ENCODE results near the gene FOXP1. TPM values are rescaled to one million over a fixed set of nuclear protein-coding genes. Genes with fewer than 3 reads are reported as not detected.

Gene FOXP1
- total RNA-seq, 1 donor from 2014 or later, result 110 TPM

GRCh38 chr3:71300951-71301393, 282.6 kb downstream of the FOXP1 start:
- intact Hi-C loops (cut with micrococcal nuclease), result loop anchor here (1.0 to 5.0 kb wide), 13 partner anchors 59 to 529 kb away; no protein-coding TSS in a partner anchor
- H3K36me3 Mint-ChIP-seq (ENCODE audit: low read depth), result peaks cover 16% of the 10 kb centered on the region
- peak overlapping the region; percentile 67 for H3K4me3 Mint-ChIP-seq
- H3K4me1 Mint-ChIP-seq, result peaks cover 56% of the 10 kb centered on the region
- H3K9me3 Mint-ChIP-seq, result no peaks in the 10 kb centered on the region
- peak; percentile 66 for DNase-seq
- H3K27ac Mint-ChIP-seq, result peak overlapping the region; percentile 91
- H3K27me3 Mint-ChIP-seq, result peaks cover 36% of the 10 kb centered on the region

GRCh38 chr3:71299160-71299559, 284.4 kb downstream of the FOXP1 start:
- no peak for DNase-seq
- no peaks in the 10 kb centered on the region for H3K9me3 Mint-ChIP-seq
- intact Hi-C loops (cut with micrococcal nuclease), result no loop called here
- H3K4me3 Mint-ChIP-seq, result no peak overlapping the region
- H3K4me1 Mint-ChIP-seq, result peaks cover 44% of the 10 kb centered on the region
- peaks cover 26% of the 10 kb centered on the region for H3K27me3 Mint-ChIP-seq
- H3K36me3 Mint-ChIP-seq (ENCODE audit: low read depth), result peaks cover 19% of the 10 kb centered on the region
- no peak overlapping the region for H3K27ac Mint-ChIP-seq

DNA sequence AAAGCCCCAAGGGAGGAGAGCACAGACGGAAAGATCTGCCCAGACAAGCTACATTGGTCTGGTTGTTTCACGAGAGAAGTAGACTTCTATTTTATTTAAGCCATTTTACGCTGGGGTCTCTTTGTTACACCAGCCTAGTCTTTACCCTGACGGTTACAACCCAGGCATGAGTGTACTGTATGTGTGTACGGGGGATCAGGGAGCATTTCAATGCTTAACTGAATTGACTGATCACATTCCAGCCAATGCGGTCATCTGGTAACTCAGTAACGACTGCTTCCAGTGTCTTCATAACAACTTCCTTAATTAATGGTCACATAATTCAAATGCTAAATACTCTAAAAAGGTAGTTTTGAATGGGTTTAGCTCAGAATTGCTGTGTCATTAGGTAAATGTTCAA, 288.6 kb downstream of the FOXP1 start:
- Mint-ChIP-seq H3K4me3 (no peak overlapping the region), H3K36me3 (ENCODE audit: low read depth) (peaks cover 19% of the 10 kb centered on the region), H3K27ac (no peak overlapping the region), H3K9me3 (no peaks in the 10 kb centered on the region), H3K27me3 (peaks cover 24% of the 10 kb centered on the region), H3K4me1 (peaks cover 10% of the 10 kb centered on the region)
- intact Hi-C loops (cut with micrococcal nuclease), result no loop called here
- no peak for DNase-seq

DNA sequence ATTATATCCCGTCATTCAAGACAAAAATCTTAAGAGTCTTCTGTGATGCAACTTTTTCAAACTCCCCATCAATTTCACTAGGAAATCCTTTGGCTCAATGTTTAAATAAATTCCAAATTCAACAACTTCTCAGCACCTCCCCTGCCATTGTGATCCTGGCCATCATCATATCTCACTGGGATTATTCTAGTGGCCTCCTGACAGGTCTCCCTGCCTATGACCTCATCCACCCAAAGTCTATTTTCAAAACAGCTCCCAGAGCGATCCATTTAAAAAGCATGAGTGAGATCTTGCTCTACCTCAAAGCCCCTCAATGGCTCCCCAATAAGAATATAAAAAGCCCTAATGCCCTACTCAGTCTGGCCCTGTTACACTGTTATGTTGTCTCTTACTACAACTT, 293.2 kb downstream of the FOXP1 start:
- no peak overlapping the region for H3K27ac Mint-ChIP-seq
- no peak for DNase-seq
- H3K27me3 Mint-ChIP-seq, result peaks cover 6% of the 10 kb centered on the region
- no peaks in the 10 kb centered on the region for H3K9me3 Mint-ChIP-seq
- H3K36me3 Mint-ChIP-seq (ENCODE audit: low read depth), result peaks cover 1% of the 10 kb centered on the region
- peaks cover 2% of the 10 kb centered on the region for H3K4me1 Mint-ChIP-seq
- intact Hi-C loops (cut with micrococcal nuclease), result no loop called here
- no peak overlapping the region for H3K4me3 Mint-ChIP-seq

GRCh38 chr3:71288269-71288930, 295.1 kb downstream of the FOXP1 start:
- H3K9me3 Mint-ChIP-seq, result no peaks in the 10 kb centered on the region
- H3K27me3 Mint-ChIP-seq, result peaks cover 7% of the 10 kb centered on the region
- no peak for DNase-seq
- H3K4me3 Mint-ChIP-seq, result no peak overlapping the region
- intact Hi-C loops (cut with micrococcal nuclease), result no loop called here
- H3K36me3 Mint-ChIP-seq (ENCODE audit: low read depth), result peaks cover 1% of the 10 kb centered on the region
- H3K4me1 Mint-ChIP-seq, result no peaks in the 10 kb centered on the region
- no peak overlapping the region for H3K27ac Mint-ChIP-seq

DNA sequence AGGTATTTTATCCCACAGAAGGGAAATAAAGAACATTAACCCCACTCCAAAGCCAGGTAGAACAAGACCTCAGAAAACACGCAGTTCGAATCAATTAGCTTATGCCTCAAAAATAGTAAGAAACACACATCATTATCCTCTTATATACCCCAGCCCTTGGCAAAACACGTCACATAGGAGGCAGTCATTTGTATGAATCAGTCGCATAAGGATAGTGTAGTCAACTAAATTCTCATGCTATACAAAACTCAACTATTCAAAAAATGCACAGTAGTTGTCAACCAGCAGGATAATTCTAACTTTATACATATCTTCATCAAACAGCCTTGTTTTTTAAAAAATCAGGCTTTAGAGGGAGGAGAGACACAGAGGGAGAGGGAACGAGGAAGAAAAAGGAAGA, 298.4 kb downstream of the FOXP1 start:
- intact Hi-C loops (cut with micrococcal nuclease), result no loop called here

GRCh38 chr3:71282976-71283375, 300.6 kb downstream of the FOXP1 start:
- intact Hi-C loops (cut with micrococcal nuclease), result no loop called here
- no peak for DNase-seq
- no peaks in the 10 kb centered on the region for H3K4me1 Mint-ChIP-seq
- peaks cover 3% of the 10 kb centered on the region for H3K27me3 Mint-ChIP-seq
- no peak overlapping the region for H3K27ac Mint-ChIP-seq
- no peaks in the 10 kb centered on the region for H3K9me3 Mint-ChIP-seq
- no peaks in the 10 kb centered on the region for H3K36me3 Mint-ChIP-seq (ENCODE audit: low read depth)
- H3K4me3 Mint-ChIP-seq, result no peak overlapping the region

More for the DNA sequence above, 298.4 kb downstream of the FOXP1 start:
- H3K4me1 Mint-ChIP-seq, result no peaks in the 10 kb centered on the region
- peaks cover 4% of the 10 kb centered on the region for H3K27me3 Mint-ChIP-seq
- no peak for DNase-seq
- H3K4me3 Mint-ChIP-seq, result no peak overlapping the region
- H3K36me3 Mint-ChIP-seq (ENCODE audit: low read depth), result peaks cover 1% of the 10 kb centered on the region
- no peaks in the 10 kb centered on the region for H3K9me3 Mint-ChIP-seq
- no peak overlapping the region for H3K27ac Mint-ChIP-seq

- Mint-ChIP-seq H3K9me3 (no peaks in the 10 kb centered on the region), H3K4me3 (no peak overlapping the region), H3K27me3 (peaks cover 3% of the 10 kb centered on the region), H3K4me1 (peaks cover 1% of the 10 kb centered on the region), H3K36me3 (ENCODE audit: low read depth) (no peaks in the 10 kb centered on the region), H3K27ac (no peak overlapping the region)
- no peak for DNase-seq
- intact Hi-C loops (cut with micrococcal nuclease), result no loop called here
Measured at GRCh38 chr3:71281280-71281679, 302.2 kb downstream of the FOXP1 start.

DNA sequence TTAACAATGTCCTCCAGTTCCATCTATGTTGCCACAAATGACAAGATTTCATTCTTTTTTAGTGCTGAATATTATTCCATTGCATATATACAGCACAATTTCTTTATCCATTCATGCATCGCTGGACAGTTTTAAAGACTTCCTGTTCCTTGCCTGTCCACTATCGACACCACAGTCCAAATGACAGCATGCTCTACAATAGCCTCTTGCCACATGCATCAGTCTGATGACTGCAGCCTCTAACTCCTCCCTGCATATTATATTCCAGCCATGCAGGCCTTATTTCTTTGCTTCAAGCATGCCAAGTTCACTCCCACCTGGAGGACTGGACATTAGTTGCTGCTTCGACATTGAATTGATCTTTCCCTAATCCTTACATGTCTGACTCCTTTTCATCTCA, 306.2 kb downstream of the FOXP1 start:
- Mint-ChIP-seq H3K4me3 (no peak overlapping the region), H3K9me3 (no peaks in the 10 kb centered on the region), H3K4me1 (peaks cover 3% of the 10 kb centered on the region), H3K27me3 (no peaks in the 10 kb centered on the region), H3K27ac (no peak overlapping the region), H3K36me3 (ENCODE audit: low read depth) (peaks cover 5% of the 10 kb centered on the region)
- intact Hi-C loops (cut with micrococcal nuclease), result no loop called here
- no peak for DNase-seq

DNA sequence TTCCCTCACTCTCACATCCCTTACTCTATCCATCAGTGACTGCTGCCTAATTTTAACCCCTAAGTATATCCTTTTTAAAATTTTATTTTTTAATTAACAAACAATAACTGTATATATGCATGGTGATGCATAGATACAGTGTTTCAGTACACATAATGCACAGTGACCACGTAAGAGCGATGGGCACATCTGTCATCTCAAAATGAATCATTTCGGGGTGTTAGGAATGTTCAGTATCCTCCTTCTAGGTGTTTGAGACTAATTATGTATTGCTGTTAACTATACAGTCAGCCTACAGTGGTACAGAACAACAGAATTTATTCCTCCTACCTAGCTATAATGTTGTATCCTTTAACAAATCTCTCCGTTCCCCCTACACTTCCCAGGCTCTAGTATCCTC, 307.0 kb downstream of the FOXP1 start:
- no peaks in the 10 kb centered on the region for H3K9me3 Mint-ChIP-seq
- DNase-seq, result no peak
- intact Hi-C loops (cut with micrococcal nuclease), result no loop called here
- H3K4me3 Mint-ChIP-seq, result no peak overlapping the region
- H3K4me1 Mint-ChIP-seq, result peaks cover 3% of the 10 kb centered on the region
- peaks cover 5% of the 10 kb centered on the region for H3K36me3 Mint-ChIP-seq (ENCODE audit: low read depth)
- H3K27ac Mint-ChIP-seq, result no peak overlapping the region
- H3K27me3 Mint-ChIP-seq, result no peaks in the 10 kb centered on the region

- Mint-ChIP-seq H3K9me3 (no peaks in the 10 kb centered on the region), H3K36me3 (ENCODE audit: low read depth) (peaks cover 5% of the 10 kb centered on the region), H3K27me3 (no peaks in the 10 kb centered on the region), H3K4me1 (peaks cover 5% of the 10 kb centered on the region), H3K4me3 (no peak overlapping the region), H3K27ac (no peak overlapping the region)
- no peak for DNase-seq
- intact Hi-C loops (cut with micrococcal nuclease), result no loop called here
Measured at GRCh38 chr3:71273453-71273852, 310.1 kb downstream of the FOXP1 start.

DNA sequence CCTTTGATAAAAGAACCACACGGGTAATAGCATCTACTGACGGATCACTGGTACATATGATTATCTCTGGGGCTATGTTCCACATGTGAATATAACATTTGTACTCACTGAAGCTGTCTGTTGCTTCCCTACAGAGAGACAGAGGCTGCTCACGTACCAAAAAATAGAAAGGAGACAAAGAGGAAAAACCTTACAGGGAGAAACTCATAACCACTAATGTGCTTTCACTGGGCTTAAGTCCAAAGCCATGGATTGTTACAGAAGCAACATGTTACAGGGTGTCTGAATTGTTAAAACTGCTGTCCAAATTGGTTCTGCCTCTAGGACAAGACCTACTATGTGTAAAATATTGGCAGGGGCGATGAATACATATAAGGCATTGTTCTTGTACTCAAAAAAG, 311.9 kb downstream of the FOXP1 start:
- Mint-ChIP-seq H3K27me3 (no peaks in the 10 kb centered on the region), H3K9me3 (no peaks in the 10 kb centered on the region), H3K36me3 (ENCODE audit: low read depth) (peaks cover 7% of the 10 kb centered on the region), H3K4me1 (peaks cover 4% of the 10 kb centered on the region), H3K4me3 (no peak overlapping the region), H3K27ac (no peak overlapping the region)
- intact Hi-C loops (cut with micrococcal nuclease), result no loop called here
- no peak for DNase-seq

DNA sequence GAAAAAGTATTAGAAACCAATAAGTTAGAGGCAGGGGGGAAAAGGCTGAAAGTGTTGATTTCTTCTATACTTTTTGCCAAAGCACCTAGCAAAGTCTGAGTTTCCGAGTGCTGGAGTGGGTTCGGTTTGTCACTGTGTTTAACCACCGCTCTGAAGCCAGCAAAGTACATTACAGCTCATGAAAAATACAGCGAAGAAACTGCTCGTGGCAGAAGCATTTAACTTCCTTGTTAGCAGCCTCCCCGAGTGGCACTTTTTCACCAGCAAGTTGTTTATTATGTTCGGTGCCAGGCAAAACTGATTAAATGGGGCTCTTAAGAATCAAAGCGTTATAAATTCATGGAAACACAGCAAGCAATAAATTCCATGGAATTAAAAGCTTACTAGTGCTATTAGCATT, 313.6 kb downstream of the FOXP1 start:
- no peak overlapping the region for H3K27ac Mint-ChIP-seq
- DNase-seq, result no peak
- intact Hi-C loops (cut with micrococcal nuclease), result no loop called here

GRCh38 chr3:71268462-71268999, 315.0 kb downstream of the FOXP1 start:
- Mint-ChIP-seq H3K4me3 (no peak overlapping the region), H3K36me3 (ENCODE audit: low read depth) (peaks cover 7% of the 10 kb centered on the region), H3K27ac (no peak overlapping the region), H3K9me3 (no peaks in the 10 kb centered on the region), H3K27me3 (no peaks in the 10 kb centered on the region), H3K4me1 (peaks cover 21% of the 10 kb centered on the region)
- DNase-seq, result no peak
- intact Hi-C loops (cut with micrococcal nuclease), result no loop called here

More for the DNA sequence above, 313.6 kb downstream of the FOXP1 start:
- Mint-ChIP-seq H3K4me1 (peaks cover 14% of the 10 kb centered on the region), H3K27me3 (no peaks in the 10 kb centered on the region), H3K9me3 (no peaks in the 10 kb centered on the region), H3K36me3 (ENCODE audit: low read depth) (peaks cover 7% of the 10 kb centered on the region), H3K4me3 (no peak overlapping the region)

DNA sequence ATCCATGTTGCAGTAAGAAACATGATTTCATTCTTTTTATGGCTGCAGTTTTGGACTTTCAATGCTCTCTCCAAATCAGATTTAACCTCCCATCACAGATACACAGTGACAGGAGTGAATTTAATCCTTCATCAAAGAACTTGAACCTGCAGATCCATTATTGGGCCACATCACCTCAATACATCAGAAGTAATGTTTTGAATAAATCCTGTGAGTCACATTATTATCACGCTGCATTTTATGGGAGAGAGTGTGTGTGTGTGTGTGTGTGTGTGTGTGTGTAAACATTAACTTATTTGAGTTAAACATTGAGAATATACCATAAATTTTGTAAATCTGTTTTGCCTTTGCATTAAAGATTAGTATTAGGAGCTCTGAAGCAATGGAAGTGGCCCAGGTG, 316.7 kb downstream of the FOXP1 start:
- Mint-ChIP-seq H3K4me3 (no peak overlapping the region), H3K36me3 (ENCODE audit: low read depth) (peaks cover 2% of the 10 kb centered on the region), H3K27ac (no peak overlapping the region), H3K27me3 (no peaks in the 10 kb centered on the region), H3K4me1 (peaks cover 25% of the 10 kb centered on the region), H3K9me3 (no peaks in the 10 kb centered on the region)
- no peak for DNase-seq
- intact Hi-C loops (cut with micrococcal nuclease), result no loop called here
